NCI-H526 (cell line): ENCODE measurements around the gene WFDC6.
A peak's percentile ranks its signal among the peaks of the same experiment; 100 is the strongest.
"Not testable (repeated sequence)": the region's sequence is repeated elsewhere in the genome, so short reads cannot be mapped to it uniquely, and the experiment has no call there.

Experiments
- DNase-seq, 2 experiments: peaks; one replicate each; lab custom pipeline; 2025; lab: John Stamatoyannopoulos, UW

The WFDC6 gene

DNA sequence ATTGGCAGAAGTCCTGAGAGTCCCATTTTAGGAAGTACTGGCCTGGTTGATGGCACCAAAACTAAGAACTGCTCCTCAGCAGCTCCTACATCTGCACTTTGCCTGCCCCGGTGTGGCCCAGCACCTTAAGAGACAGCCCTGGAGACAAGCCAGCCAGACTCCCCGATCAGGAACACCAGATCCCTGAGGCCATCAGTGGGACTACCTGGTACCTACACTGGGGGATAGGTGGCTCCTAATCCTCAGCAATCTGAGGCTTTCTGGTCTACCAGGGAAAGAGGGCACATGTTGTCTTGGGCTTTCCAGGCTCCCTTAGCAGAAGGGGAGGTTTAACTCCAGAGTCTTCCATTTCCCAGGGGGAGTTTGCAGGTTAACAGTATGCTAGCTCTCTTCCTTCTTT lies at the start of gene WFDC6:
WFDC6 (minus strand) TSS at position 101 of the 400 bp plus-strand sequence; CDS start at position 26, 75 bp downstream.
- DNase-seq: no peak

- no peak for DNase-seq
Observed at GRCh38 chr20:45588800-45589199, 49.5 kb upstream of the WFDC6 start.

- not testable (repeated sequence) for DNase-seq
Observed at GRCh38 chr20:45585986-45586385, 46.7 kb upstream of the WFDC6 start.

DNA sequence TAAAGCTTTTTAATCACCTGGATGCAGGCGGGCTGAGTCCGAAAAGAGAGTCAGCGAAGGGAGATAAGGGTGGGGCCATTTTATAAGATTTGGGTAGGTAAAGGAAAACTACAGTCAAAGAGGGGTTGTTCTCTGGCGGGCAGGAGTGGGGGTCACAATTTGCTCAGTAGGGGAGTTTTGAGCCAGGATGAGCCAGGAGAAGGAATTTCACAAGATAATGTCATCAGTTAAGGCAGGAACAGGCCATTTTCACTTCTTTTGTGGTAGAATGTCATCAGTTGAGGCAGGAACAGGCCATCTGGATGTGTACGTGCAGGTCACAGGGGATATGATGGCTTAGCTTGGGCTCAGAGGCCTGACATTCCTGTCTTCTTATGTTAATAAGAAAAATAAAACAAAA lies 45.0 kb upstream of the WFDC6 start:
- DNase-seq: not testable (repeated sequence)

DNA sequence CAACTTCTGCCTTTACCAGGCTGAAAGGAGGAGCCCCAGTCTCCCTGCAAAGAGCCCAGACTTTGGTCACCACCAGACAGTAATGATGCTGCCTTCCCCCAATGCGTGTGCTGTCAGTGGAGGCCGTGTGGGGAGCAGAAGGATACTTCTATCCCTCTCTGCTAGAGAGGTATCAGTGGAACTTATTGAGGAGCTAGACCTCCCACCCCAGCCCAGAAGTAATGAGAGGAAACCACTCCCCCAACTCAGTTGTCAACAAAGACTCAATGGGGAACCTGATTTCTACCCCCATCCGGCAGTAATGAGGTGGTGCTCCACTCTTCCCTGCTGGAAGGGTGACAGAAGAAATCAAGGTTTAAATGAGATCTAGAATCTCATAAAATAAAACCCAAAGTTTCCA lies 44.2 kb upstream of the WFDC6 start:
- no peak for DNase-seq

- no peak for DNase-seq
Observed at GRCh38 chr20:45581702-45582101, 42.4 kb upstream of the WFDC6 start.

GRCh38 chr20:45579184-45579583 lies 39.9 kb upstream of the WFDC6 start, which contains the start of gene WFDC8:
Gene WFDC8, minus strand, starts transcription at chr20:45579284. Its CDS starts 37 bp downstream, at chr20:45579247.
- no peak for DNase-seq

GRCh38 chr20:45578231-45578630 lies 38.9 kb upstream of the WFDC6 start:
- DNase-seq: no peak

DNA sequence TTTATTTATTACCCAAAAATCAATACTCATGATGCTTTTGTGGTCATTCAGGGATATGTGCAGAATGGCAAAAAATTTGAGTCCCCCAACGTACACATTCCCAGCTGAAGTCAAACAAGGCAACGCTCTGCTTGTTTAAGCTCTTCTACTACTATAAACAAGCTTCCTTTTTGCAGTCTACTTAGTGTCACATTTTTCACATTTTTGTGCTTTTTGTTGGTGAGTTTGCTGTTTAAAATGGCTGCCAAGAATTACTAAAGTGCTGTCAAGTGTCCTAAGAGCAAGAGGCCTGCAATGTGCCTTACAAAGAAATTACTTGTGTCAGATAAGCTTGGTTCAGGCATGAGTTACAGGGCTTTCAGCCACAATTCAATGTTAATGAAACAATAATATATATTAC lies 37.7 kb upstream of the WFDC6 start:
- DNase-seq: no peak

GRCh38 chr20:45575931-45576330 lies 36.6 kb upstream of the WFDC6 start:
- DNase-seq: no peak

GRCh38 chr20:45569650-45570049 lies 30.4 kb upstream of the WFDC6 start:
- not testable (repeated sequence) for DNase-seq

GRCh38 chr20:45564760-45565276 lies 25.5 kb upstream of the WFDC6 start:
- no peak for DNase-seq

DNA sequence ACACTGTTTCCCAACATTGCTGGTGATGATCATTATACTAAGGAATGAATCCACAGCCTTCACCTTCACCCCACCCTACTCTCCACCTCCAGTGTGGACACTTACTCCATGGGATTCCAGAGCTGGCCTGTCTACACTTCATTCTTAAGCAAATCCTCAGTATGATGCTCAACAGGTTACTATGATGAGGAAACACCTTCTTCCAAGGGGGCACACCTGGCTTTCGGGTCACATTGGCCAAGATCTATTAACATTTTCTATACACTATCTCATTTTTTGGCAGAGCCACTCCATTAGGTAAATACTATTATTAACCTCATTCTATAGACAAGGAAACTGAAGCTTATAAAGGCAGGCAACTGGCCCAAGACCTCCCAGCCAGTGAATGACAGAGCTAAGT lies 15.9 kb upstream of the WFDC6 start:
- DNase-seq: no peak

DNA sequence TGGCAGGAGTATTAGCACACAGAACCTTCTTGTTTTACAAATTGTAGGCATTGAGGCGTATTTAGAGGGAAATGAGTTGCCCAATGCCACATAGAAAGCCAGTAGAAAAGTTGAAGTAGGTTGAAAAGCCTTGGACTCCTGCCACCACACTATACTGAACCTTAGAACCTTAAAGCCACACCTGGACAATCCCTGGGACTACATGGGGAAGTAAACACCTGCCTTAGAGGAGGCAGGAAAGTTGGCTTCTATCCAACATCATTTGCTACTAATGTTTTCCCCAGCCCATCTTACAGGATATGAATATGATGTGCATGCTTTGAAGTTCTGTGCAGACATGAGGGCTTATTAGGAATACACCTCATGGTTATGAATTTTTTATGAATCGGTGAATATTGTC lies 13.2 kb upstream of the WFDC6 start:
- DNase-seq: no peak

DNA sequence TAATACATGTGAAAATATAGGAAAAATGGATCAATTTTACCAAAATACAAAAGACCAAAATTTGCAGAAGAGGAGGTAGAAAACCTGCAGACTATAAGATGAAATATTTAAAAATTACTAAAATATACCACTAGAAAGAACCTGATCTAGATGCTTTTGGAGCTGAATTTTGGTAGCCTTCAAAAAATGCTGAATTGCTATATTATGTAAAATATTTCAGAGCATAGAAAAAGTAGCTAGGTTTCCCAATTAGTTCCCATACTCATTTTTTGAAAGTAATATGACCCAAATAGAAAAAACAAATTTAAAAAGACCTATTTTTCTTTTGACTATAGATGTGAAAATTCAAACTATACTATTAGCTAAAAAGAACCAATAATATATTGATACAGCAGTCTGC lies 11.5 kb upstream of the WFDC6 start:
- no peak for DNase-seq

DNA sequence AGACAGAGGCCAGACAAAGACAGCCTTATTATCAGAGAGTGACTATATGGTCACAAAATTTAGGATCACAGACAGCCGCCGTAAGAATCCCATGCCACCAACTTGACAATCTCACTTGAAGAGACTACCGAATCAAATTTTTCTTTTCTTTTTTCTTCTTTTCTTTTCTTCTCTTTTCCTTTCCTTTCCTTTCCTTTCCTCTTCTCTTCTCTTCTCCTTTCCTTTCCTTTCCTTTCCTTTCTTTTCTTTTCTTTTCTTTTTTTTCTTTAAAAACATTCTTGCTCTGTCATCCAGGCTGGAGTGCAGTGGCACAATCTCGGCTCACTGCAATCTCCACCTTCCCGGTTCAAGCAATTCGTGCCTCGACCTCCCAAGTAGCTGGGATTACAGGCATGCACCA lies 9.1 kb upstream of the WFDC6 start:
- no peak for DNase-seq

DNA sequence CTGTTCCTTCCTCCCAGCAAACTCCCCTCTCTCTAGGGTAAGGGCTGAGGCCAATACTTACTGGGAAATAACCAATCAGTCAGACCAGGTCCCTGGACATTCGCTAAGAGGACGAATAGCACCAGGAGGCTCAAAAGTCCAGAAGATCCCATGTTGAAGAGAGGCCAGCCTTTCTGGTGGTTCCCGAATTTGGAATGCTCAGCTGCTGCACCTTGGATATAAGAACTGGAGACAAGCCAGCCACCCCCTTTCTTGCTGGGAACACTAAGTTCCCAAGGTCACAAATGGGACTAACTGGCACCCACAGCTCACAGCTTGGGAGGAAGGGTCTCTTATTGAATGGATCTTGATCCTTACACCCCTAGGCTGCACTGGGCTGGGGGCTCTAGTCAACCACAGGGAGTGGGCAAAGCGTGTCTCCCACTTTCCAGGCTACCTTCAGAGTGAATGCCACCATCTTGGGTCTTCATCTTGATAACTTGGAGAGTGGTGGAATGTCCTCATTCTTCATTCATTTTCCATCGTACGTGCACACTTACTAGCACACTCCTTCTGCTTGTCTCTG lies 8.0 kb upstream of the WFDC6 start, which contains the start of gene EPPIN:
EPPIN (minus strand) TSS at position 196 of the 565 bp plus-strand sequence; CDS start at position 152, 44 bp downstream.
- DNase-seq: no peak

DNA sequence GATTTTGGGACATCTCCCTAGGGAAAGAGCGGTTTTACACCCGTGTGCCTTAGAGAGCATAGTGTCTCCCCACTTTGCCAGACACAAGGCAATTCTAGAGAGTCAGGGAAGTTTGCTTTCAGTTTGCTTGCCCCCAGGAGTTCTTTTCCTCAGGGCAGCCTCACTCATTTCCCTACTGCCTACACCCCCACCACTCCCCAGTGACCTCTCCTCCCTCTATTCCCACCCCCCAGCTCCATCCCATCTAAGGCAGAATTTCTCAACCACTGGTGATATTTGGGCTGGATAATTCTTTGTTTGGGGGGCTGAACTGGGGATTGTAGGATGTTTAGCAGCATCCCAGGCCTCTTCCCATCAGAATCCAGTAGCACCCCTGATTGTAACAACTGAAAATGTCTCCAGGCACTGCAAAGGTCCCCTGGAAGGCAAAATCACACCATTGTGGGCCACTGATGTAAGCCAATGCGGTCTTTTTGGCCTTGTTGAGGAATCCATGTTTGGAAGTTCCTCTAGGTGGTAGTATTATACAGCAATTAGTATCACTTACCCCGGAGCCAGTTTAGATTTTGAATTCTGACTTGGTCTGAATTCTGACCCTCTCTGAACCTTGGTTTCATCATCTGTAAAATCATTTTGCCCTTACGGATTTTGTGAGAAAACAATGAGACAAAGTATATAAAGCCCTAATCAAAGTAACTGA lies 6.6 kb upstream of the WFDC6 start:
- peak in 1 of 2 experiments; percentile 69 for DNase-seq

DNA sequence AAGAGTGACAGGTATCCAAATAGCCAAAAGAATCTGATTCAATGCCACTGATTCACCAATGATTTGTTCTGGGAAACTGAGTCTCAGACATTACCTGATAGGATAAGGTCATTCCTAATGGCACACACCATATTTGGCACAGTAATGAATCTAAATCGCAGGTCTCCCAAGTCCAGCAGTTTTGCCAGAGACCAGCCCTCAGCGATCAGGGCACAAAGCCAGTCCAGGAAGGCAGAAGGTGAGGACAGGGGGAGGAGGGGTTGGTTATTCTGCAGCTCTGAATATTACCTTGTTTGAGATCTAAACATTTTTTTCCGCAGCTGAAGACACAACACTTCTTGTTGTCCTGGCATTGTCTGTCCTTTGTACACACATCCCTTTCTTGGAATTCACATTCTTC lies 6.1 kb upstream of the WFDC6 start:
- no peak for DNase-seq

DNA sequence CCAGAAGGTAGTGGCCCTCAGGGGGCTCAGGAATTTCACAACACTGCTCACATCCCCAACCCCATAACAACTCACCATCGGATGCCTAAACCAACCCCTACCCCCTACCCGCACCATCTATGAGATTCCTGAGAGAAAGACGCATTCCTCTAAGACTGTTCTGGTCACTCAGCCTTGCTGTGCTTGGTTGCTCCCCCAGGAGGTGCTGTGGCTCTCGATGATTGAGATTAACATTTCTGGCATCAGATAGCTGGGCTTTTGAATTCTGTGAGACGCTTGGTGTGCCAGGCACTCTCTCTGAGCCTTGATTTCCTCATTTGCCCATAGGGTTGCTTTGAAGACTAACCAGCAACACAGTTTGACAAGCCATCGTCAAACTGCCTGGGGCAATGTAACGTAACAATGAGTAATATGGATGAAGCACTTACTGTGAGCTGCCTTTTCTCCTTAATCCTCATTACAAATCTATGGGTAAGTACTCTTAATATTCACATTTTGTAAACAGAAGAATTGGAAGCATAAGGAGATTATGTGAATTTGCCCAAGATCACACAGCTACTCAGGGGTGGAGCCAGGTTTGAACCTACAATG lies 978 bp downstream of the WFDC6 start:
- no peak for DNase-seq

GRCh38 chr20:45527294-45527693 lies 12.0 kb downstream of the WFDC6 start:
- DNase-seq: no peak

GRCh38 chr20:45523821-45524220 lies 15.5 kb downstream of the WFDC6 start:
- no peak for DNase-seq

DNA sequence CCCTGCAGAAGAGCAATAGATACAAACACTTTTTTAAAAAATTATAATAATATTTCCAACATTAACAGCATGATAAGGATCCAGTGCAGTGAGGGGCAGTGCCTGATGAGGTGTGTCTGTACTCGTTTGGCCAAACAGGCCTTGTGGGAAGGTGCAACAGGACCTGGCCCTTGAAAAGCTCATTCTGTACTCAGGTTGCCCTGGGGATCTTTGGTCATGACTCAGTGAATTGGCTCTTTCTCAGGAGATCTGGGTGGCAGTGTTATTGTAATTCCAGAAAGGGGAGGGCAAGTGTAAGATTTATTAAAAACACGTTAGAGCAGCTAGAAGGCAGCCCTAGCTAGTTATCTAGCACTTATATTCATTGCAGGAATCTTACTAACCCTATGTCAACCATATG lies 21.0 kb downstream of the WFDC6 start:
- DNase-seq: no peak
